Measurements from ENCODE around the gene GNPTAB. TPM values are rescaled to one million over a fixed set of nuclear protein-coding genes. Genes with fewer than 3 reads are reported as not detected.

The GNPTAB gene
- total and polyA plus RNA-seq, 5 donors: 25.6 to 53.6 (median 50.7) TPM

DNA sequence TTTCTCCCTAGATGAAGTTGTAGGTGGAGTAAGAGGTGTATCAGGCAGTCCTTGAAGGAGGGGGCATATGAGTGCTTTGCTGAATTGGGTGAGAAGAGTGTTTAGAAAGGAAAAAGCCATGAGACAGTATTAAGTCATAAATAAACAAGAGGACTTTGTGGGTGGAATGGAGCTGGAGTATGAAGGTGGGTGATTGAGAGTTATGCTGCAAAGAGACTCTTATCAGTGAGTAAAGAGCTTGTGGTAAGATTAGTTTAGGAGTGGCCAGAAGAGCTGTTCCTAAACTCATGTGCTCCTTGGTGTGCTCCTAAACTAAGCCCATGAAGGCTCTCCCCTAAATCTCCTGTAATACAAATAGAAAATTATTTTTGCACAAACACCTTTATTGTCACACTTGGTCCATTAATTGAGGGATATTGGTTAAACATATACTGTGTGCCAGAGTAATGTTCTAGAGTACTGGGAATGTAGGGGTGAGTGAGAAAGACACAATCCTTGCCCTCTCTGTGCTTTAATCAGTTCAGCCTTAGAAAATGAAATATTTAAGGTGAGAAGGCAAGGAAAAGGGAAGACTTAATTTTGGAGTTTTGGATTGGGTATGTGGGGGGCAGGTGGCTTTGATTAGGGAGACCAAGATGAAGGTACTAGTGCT, 123.5 kb downstream of the GNPTAB start:
- no peak overlapping the region for H3K4me3 ChIP-seq (ENCODE audit: low read length)
- no peak overlapping the region for H3K27ac ChIP-seq (ENCODE audit: low read length)
- peaks cover 2% of the 10 kb centered on the region for H3K4me1 ChIP-seq (ENCODE audit: control insufficient read depth, insufficient read depth, low read length)
- ATAC-seq (peak in 1 of 2 donors; percentile 31), DNase-seq (no peak)
- H3K27me3 ChIP-seq (ENCODE audit: control insufficient read depth, insufficient read depth): no peaks in the 10 kb centered on the region
- intact Hi-C loops (cut with DNase I): no loop called here
- no peaks in the 10 kb centered on the region for H3K9me3 ChIP-seq (ENCODE audit: control insufficient read depth, low read length)

- Histone ChIP-seq H3K27me3 (ENCODE audit: control insufficient read depth, insufficient read depth) (no peaks in the 10 kb centered on the region), H3K4me1 (ENCODE audit: control insufficient read depth, insufficient read depth, low read length) (peaks cover 2% of the 10 kb centered on the region), H3K4me3 (ENCODE audit: low read length) (no peak overlapping the region), H3K27ac (ENCODE audit: low read length) (no peak overlapping the region), H3K9me3 (ENCODE audit: control insufficient read depth, low read length) (no peaks in the 10 kb centered on the region)
- WGBS: 100% methylated on average over 1 of the region's 1 CpG
- no peak for ATAC-seq
- no peak for DNase-seq
- intact Hi-C loops (cut with DNase I): no loop called here
Measured at GRCh38 chr12:101706403-101706802, 124.4 kb downstream of the GNPTAB start.

GRCh38 chr12:101703487-101703886, 127.3 kb downstream of the GNPTAB start:
- ATAC-seq: no peak

GRCh38 chr12:101700299-101700820, 130.4 kb downstream of the GNPTAB start:
- ATAC-seq (no peak), DNase-seq (no peak)
- no peaks in the 10 kb centered on the region for H3K4me1 ChIP-seq (ENCODE audit: control insufficient read depth, insufficient read depth, low read length)
- H3K4me3 ChIP-seq (ENCODE audit: low read length): peak overlapping the region; percentile 29
- H3K27ac ChIP-seq (ENCODE audit: low read length): no peak overlapping the region
- no peaks in the 10 kb centered on the region for H3K27me3 ChIP-seq (ENCODE audit: control insufficient read depth, insufficient read depth)
- no peaks in the 10 kb centered on the region for H3K9me3 ChIP-seq (ENCODE audit: control insufficient read depth, low read length)
- intact Hi-C loops (cut with DNase I): no loop called here
- WGBS: 79% methylated on average over 2 of the region's 2 CpGs

More at GRCh38 chr12:101703487-101703886, 127.3 kb downstream of the GNPTAB start:
- intact Hi-C loops (cut with DNase I): no loop called here
- H3K9me3 ChIP-seq (ENCODE audit: control insufficient read depth, low read length): no peaks in the 10 kb centered on the region
- no peaks in the 10 kb centered on the region for H3K27me3 ChIP-seq (ENCODE audit: control insufficient read depth, insufficient read depth)
- 87% methylated on average over 3 of the region's 3 CpGs for WGBS
- H3K4me3 ChIP-seq (ENCODE audit: low read length): no peak overlapping the region
- H3K4me1 ChIP-seq (ENCODE audit: control insufficient read depth, insufficient read depth, low read length): peaks cover 2% of the 10 kb centered on the region
- H3K27ac ChIP-seq (ENCODE audit: low read length): peak overlapping the region; percentile 19
- DNase-seq: no peak

GRCh38 chr12:101698800-101699347, 131.9 kb downstream of the GNPTAB start:
- peak overlapping the region; percentile 73 for H3K27ac ChIP-seq (ENCODE audit: low read length)
- 73% methylated on average over 12 of the region's 12 CpGs for WGBS
- intact Hi-C loops (cut with DNase I): no loop called here

DNA sequence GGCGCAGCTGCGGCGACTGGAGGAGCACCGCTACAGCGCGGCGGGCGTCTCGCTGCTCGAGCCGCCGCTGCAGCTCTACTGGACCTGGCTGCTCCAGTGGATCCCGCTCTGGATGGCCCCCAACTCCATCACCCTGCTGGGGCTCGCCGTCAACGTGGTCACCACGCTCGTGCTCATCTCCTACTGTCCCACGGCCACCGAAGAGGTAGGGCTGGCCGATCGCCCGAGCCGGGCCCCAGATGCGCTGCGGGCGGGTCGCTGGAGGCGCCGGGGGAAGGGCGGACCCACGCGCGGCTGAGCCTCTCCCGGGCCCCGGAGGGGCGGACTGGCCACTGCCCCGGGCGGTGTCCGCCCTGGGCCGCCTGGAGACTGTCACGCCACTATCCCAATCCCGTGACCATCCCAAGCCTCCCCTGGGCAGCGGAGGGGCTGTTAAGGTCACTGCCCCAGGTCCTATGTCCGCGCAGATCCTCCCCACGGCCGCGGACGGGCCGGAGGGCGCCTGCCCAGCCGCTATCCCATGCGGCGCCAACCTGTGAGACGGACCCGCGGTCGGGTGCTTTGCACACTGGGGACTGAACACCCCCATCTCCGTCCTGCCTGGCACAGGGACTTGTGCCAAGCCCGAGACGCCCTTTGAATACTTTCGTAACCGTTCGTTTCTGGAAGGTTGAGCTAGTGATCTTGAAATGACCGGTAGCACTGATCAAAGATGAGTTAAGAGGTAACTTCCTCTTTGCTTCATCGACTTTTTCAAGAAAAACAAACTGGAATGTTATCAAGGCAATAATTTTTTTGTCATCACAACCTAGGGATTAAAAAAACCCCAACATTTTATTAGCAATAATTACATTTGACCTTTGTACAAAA, 132.6 kb downstream of the GNPTAB start:
- H3K4me1 ChIP-seq (ENCODE audit: control insufficient read depth, insufficient read depth, low read length): no peaks in the 10 kb centered on the region

More at GRCh38 chr12:101698800-101699347, 131.9 kb downstream of the GNPTAB start:
- H3K9me3 ChIP-seq (ENCODE audit: control insufficient read depth, low read length): no peaks in the 10 kb centered on the region
- ATAC-seq (no peak), DNase-seq (no peak)
- H3K4me3 ChIP-seq (ENCODE audit: low read length): peak overlapping the region; percentile 86
- H3K4me1 ChIP-seq (ENCODE audit: control insufficient read depth, insufficient read depth, low read length): no peaks in the 10 kb centered on the region
- no peaks in the 10 kb centered on the region for H3K27me3 ChIP-seq (ENCODE audit: control insufficient read depth, insufficient read depth)

DNA sequence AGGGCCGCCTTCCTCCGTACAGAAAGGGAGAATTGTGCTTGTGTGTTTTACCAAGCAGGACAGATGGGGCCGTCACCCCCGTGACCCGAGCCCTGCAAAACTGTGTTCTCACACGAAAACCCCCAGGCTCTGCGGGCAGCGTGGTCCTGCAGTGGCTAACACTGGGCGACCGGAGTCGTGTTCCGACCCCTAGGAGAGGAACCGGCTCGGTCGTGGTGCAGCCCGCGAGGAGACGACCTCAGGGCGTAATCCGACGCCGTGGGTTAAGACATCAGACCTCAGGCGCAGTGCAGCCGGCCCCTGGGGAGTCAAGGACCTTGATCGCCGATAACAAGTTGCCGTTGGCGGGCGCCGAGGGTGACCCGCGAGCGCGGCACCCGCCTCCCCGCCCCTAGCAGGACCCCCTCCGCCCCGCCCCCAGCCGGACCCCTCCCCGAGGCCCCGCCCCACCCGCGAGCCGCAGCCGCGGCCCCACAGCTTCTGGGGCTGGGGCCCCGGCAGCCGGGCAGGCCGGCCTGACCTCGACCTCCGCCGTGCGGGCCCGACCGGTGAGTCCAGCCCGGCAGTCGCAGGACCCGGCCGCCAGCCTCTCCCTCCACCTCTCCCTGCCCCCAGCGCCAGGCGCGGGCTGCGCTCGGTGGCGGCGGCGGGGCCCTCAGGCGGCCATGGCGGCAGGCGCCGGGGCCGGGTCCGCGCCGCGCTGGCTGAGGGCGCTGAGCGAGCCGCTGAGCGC, 133.4 kb downstream of the GNPTAB start, which contains the start of gene CHPT1:
Gene CHPT1 (plus strand): TSS at position 444 of the 733 bp plus-strand sequence. CDS start 222 bp downstream, at position 666.
- ATAC-seq: peak; percentile 78 to 81
- intact Hi-C loops (cut with DNase I): no loop called here
- Histone ChIP-seq H3K27ac (ENCODE audit: low read length) (peak within 1 kb of the TSS; percentile 93), H3K9me3 (ENCODE audit: control insufficient read depth, low read length) (no peaks in the 10 kb centered on the region), H3K4me3 (ENCODE audit: low read length) (peak within 1 kb of the TSS; percentile 86), H3K4me1 (ENCODE audit: control insufficient read depth, insufficient read depth, low read length) (no peaks in the 10 kb centered on the region), H3K27me3 (ENCODE audit: control insufficient read depth, insufficient read depth) (no peaks in the 10 kb centered on the region)
- DNase-seq: peak; percentile 79 to 91 (median 91)
- under 1% methylated on average over 78 of the region's 80 CpGs for WGBS

More for the DNA sequence above, 132.6 kb downstream of the GNPTAB start:
- peak; percentile 74 to 77 for ATAC-seq
- Histone ChIP-seq H3K4me3 (ENCODE audit: low read length) (peak overlapping the region; percentile 86), H3K27ac (ENCODE audit: low read length) (peak overlapping the region; percentile 93), H3K9me3 (ENCODE audit: control insufficient read depth, low read length) (no peaks in the 10 kb centered on the region), H3K27me3 (ENCODE audit: control insufficient read depth, insufficient read depth) (no peaks in the 10 kb centered on the region)
- WGBS: under 1% methylated on average over 67 of the region's 67 CpGs
- DNase-seq: peak; percentile 60 to 86 (median 84)
- intact Hi-C loops (cut with DNase I): no loop called here

GRCh38 chr12:101696251-101697196, 134.2 kb downstream of the GNPTAB start:
- DNase-seq (peak; percentile 76 to 84 (median 84)), ATAC-seq (peak; percentile 85)
- intact Hi-C loops (cut with DNase I): no loop called here
- Histone ChIP-seq H3K27ac (ENCODE audit: low read length) (peak overlapping the region; percentile 76), H3K9me3 (ENCODE audit: control insufficient read depth, low read length) (no peaks in the 10 kb centered on the region), H3K4me3 (ENCODE audit: low read length) (peak overlapping the region; percentile 86), H3K4me1 (ENCODE audit: control insufficient read depth, insufficient read depth, low read length) (no peaks in the 10 kb centered on the region), H3K27me3 (ENCODE audit: control insufficient read depth, insufficient read depth) (no peaks in the 10 kb centered on the region)
- WGBS: 30% methylated on average over 18 of the region's 18 CpGs

- Histone ChIP-seq H3K27ac (ENCODE audit: low read length) (no peak overlapping the region), H3K27me3 (ENCODE audit: control insufficient read depth, insufficient read depth) (no peaks in the 10 kb centered on the region), H3K9me3 (ENCODE audit: control insufficient read depth, low read length) (no peaks in the 10 kb centered on the region), H3K4me3 (ENCODE audit: low read length) (no peak overlapping the region), H3K4me1 (ENCODE audit: control insufficient read depth, insufficient read depth, low read length) (no peaks in the 10 kb centered on the region)
- DNase-seq: no peak
- intact Hi-C loops (cut with DNase I): no loop called here
- ATAC-seq: no peak
- 94% methylated on average over 1 of the region's 1 CpG for WGBS
Measured at GRCh38 chr12:101695706-101696105, 135.1 kb downstream of the GNPTAB start.

Measured in right cardiac atrium (tissue), 5 donors.